Measurements from ENCODE around the gene YWHAB.
A peak's percentile ranks its signal among the peaks of the same experiment; 100 is the strongest.

The YWHAB gene

GRCh38 chr20:44931911-44932310, 46.4 kb downstream of the YWHAB start:
- no peak overlapping the region for H3K4me3 Mint-ChIP-seq
- H3K27ac Mint-ChIP-seq = peak overlapping the region in 1 of 2 donors; percentile 15
- H3K36me3 Mint-ChIP-seq (ENCODE audit: insufficient read depth) = peaks cover 14% of the 10 kb centered on the region
- H3K27me3 Mint-ChIP-seq = no peaks in the 10 kb centered on the region
- H3K4me1 Mint-ChIP-seq (ENCODE audit: low read depth in 2 of 2) = no peaks in the 10 kb centered on the region
- DNase-seq = no peak
- no peaks in the 10 kb centered on the region for H3K9me3 Mint-ChIP-seq
- no peak for ATAC-seq (replicated peaks)

GRCh38 chr20:44932916-44933315, 47.4 kb downstream of the YWHAB start:
- DNase-seq (no peak), ATAC-seq (replicated peaks) (no peak)
- Mint-ChIP-seq H3K9me3 (no peaks in the 10 kb centered on the region), H3K4me3 (no peak overlapping the region), H3K4me1 (ENCODE audit: low read depth in 2 of 2) (no peaks in the 10 kb centered on the region), H3K27ac (no peak overlapping the region), H3K27me3 (no peaks in the 10 kb centered on the region), H3K36me3 (ENCODE audit: insufficient read depth) (peaks cover 16% of the 10 kb centered on the region)

GRCh38 chr20:44936510-44936909, 51.0 kb downstream of the YWHAB start:
- H3K27ac Mint-ChIP-seq = peak overlapping the region in 1 of 2 donors; percentile 13
- peaks cover 0 to 2% of the 10 kb centered on the region in 2 donors for H3K4me1 Mint-ChIP-seq (ENCODE audit: low read depth in 2 of 2)
- H3K36me3 Mint-ChIP-seq (ENCODE audit: insufficient read depth) = peaks cover 19% of the 10 kb centered on the region
- H3K4me3 Mint-ChIP-seq = no peak overlapping the region
- no peaks in the 10 kb centered on the region for H3K27me3 Mint-ChIP-seq
- ATAC-seq (replicated peaks) = no peak
- DNase-seq = no peak
- H3K9me3 Mint-ChIP-seq = no peaks in the 10 kb centered on the region

- Mint-ChIP-seq H3K4me3 (no peak overlapping the region), H3K9me3 (no peaks in the 10 kb centered on the region), H3K27me3 (no peaks in the 10 kb centered on the region), H3K4me1 (ENCODE audit: low read depth in 2 of 2) (peaks cover 0 to 2% of the 10 kb centered on the region in 2 donors), H3K27ac (peak overlapping the region in 1 of 2 donors; percentile 59), H3K36me3 (ENCODE audit: insufficient read depth) (peaks cover 15% of the 10 kb centered on the region)
- ATAC-seq (replicated peaks) (no peak), DNase-seq (no peak)
Observed at GRCh38 chr20:44938637-44939036, 53.1 kb downstream of the YWHAB start.

GRCh38 chr20:44941120-44941691, 55.7 kb downstream of the YWHAB start:
- DNase-seq (no peak), ATAC-seq (replicated peaks) (no peak)
- H3K27me3 Mint-ChIP-seq = no peaks in the 10 kb centered on the region
- no peak overlapping the region for H3K4me3 Mint-ChIP-seq
- H3K27ac Mint-ChIP-seq = peak overlapping the region in 1 of 2 donors; percentile 66
- H3K36me3 Mint-ChIP-seq (ENCODE audit: insufficient read depth) = peaks cover 40% of the 10 kb centered on the region
- no peaks in the 10 kb centered on the region for H3K9me3 Mint-ChIP-seq
- peaks cover 0 to 2% of the 10 kb centered on the region in 2 donors for H3K4me1 Mint-ChIP-seq (ENCODE audit: low read depth in 2 of 2)

- Mint-ChIP-seq H3K27ac (peak overlapping the region; percentile 56 to 66), H3K27me3 (no peaks in the 10 kb centered on the region), H3K4me1 (ENCODE audit: low read depth in 2 of 2) (peaks cover 0 to 2% of the 10 kb centered on the region in 2 donors), H3K4me3 (no peak overlapping the region), H3K9me3 (no peaks in the 10 kb centered on the region), H3K36me3 (ENCODE audit: insufficient read depth) (peaks cover 46% of the 10 kb centered on the region)
- ATAC-seq (replicated peaks) (no peak), DNase-seq (no peak)
Observed at GRCh38 chr20:44942264-44942973, 56.9 kb downstream of the YWHAB start.

GRCh38 chr20:44943828-44944227, 58.3 kb downstream of the YWHAB start:
- H3K4me1 Mint-ChIP-seq (ENCODE audit: low read depth in 2 of 2) = no peaks in the 10 kb centered on the region
- H3K9me3 Mint-ChIP-seq = no peaks in the 10 kb centered on the region
- no peak for ATAC-seq (replicated peaks)
- DNase-seq = no peak
- no peak overlapping the region for H3K4me3 Mint-ChIP-seq
- H3K27ac Mint-ChIP-seq = no peak overlapping the region
- H3K27me3 Mint-ChIP-seq = no peaks in the 10 kb centered on the region
- H3K36me3 Mint-ChIP-seq (ENCODE audit: insufficient read depth) = peaks cover 44% of the 10 kb centered on the region

GRCh38 chr20:44945261-44945660, 59.8 kb downstream of the YWHAB start:
- Mint-ChIP-seq H3K4me3 (no peak overlapping the region), H3K27ac (peak overlapping the region; percentile 8 to 38), H3K36me3 (ENCODE audit: insufficient read depth) (peaks cover 49% of the 10 kb centered on the region), H3K4me1 (ENCODE audit: low read depth in 2 of 2) (peaks cover 0 to 4% of the 10 kb centered on the region in 2 donors), H3K27me3 (no peaks in the 10 kb centered on the region), H3K9me3 (no peaks in the 10 kb centered on the region)
- ATAC-seq (replicated peaks) (no peak), DNase-seq (no peak)

GRCh38 chr20:44946271-44946852, 60.9 kb downstream of the YWHAB start:
- peaks cover 51% of the 10 kb centered on the region for H3K36me3 Mint-ChIP-seq (ENCODE audit: insufficient read depth)
- peaks cover 0 to 5% of the 10 kb centered on the region in 2 donors for H3K4me1 Mint-ChIP-seq (ENCODE audit: low read depth in 2 of 2)
- ATAC-seq (replicated peaks) = no peak
- H3K27ac Mint-ChIP-seq = peak overlapping the region; percentile 55 to 81
- no peaks in the 10 kb centered on the region for H3K9me3 Mint-ChIP-seq
- no peaks in the 10 kb centered on the region for H3K27me3 Mint-ChIP-seq
- no peak for DNase-seq
- H3K4me3 Mint-ChIP-seq = no peak overlapping the region

- Mint-ChIP-seq H3K4me1 (ENCODE audit: low read depth in 2 of 2) (peaks cover 4 to 13% of the 10 kb centered on the region in 2 donors), H3K27ac (peak overlapping the region in 1 of 2 donors; percentile 23)
- ATAC-seq (replicated peaks) = no peak
Observed at GRCh38 chr20:44948107-44948506, 62.6 kb downstream of the YWHAB start.

GRCh38 chr20:44948513-44948912, 63.0 kb downstream of the YWHAB start:
- no peaks in the 10 kb centered on the region for H3K27me3 Mint-ChIP-seq
- no peak for ATAC-seq (replicated peaks)
- H3K4me3 Mint-ChIP-seq = no peak overlapping the region
- H3K4me1 Mint-ChIP-seq (ENCODE audit: low read depth in 2 of 2) = peaks cover 7 to 16% of the 10 kb centered on the region in 2 donors
- DNase-seq = no peak
- no peaks in the 10 kb centered on the region for H3K9me3 Mint-ChIP-seq
- H3K27ac Mint-ChIP-seq = peak overlapping the region; percentile 19 to 52
- peaks cover 64% of the 10 kb centered on the region for H3K36me3 Mint-ChIP-seq (ENCODE audit: insufficient read depth)

More at GRCh38 chr20:44948107-44948506, 62.6 kb downstream of the YWHAB start:
- Mint-ChIP-seq H3K36me3 (ENCODE audit: insufficient read depth) (peaks cover 64% of the 10 kb centered on the region), H3K27me3 (no peaks in the 10 kb centered on the region), H3K9me3 (no peaks in the 10 kb centered on the region), H3K4me3 (no peak overlapping the region)
- DNase-seq = no peak

GRCh38 chr20:44950368-44950767, 64.9 kb downstream of the YWHAB start:
- no peak for ATAC-seq (replicated peaks)
- H3K4me1 Mint-ChIP-seq (ENCODE audit: low read depth in 2 of 2) = peaks cover 7 to 16% of the 10 kb centered on the region in 2 donors
- no peaks in the 10 kb centered on the region for H3K9me3 Mint-ChIP-seq
- peaks cover 59% of the 10 kb centered on the region for H3K36me3 Mint-ChIP-seq (ENCODE audit: insufficient read depth)
- peak overlapping the region in 1 of 2 donors; percentile 32 for H3K27ac Mint-ChIP-seq
- H3K27me3 Mint-ChIP-seq = no peaks in the 10 kb centered on the region
- DNase-seq = no peak
- no peak overlapping the region for H3K4me3 Mint-ChIP-seq

- Mint-ChIP-seq H3K27ac (peak overlapping the region; percentile 50 to 62), H3K36me3 (ENCODE audit: insufficient read depth) (peaks cover 54% of the 10 kb centered on the region), H3K27me3 (no peaks in the 10 kb centered on the region), H3K9me3 (no peaks in the 10 kb centered on the region), H3K4me1 (ENCODE audit: low read depth in 2 of 2) (peaks cover 12 to 19% of the 10 kb centered on the region in 2 donors), H3K4me3 (no peak overlapping the region)
- no peak for ATAC-seq (replicated peaks)
- no peak for DNase-seq
Observed at GRCh38 chr20:44952731-44953130, 67.2 kb downstream of the YWHAB start.

GRCh38 chr20:44954211-44954610, 68.7 kb downstream of the YWHAB start:
- Mint-ChIP-seq H3K27me3 (no peaks in the 10 kb centered on the region), H3K4me3 (no peak overlapping the region), H3K4me1 (ENCODE audit: low read depth in 2 of 2) (peaks cover 19 to 34% of the 10 kb centered on the region in 2 donors), H3K9me3 (no peaks in the 10 kb centered on the region), H3K36me3 (ENCODE audit: insufficient read depth) (peaks cover 50% of the 10 kb centered on the region), H3K27ac (no peak overlapping the region)
- DNase-seq (no peak), ATAC-seq (replicated peaks) (no peak)

Data from effector memory CD8-positive, alpha-beta T cell (primary cell).